NCI-H2081 treated with DMSO at 0.1 percent for 48 hours (cell line): ENCODE data around the gene IPO5.
"Not testable (repeated sequence)": the region's sequence is repeated elsewhere in the genome, so short reads cannot be mapped to it uniquely, and the experiment has no call there.

Source experiments
- DNase-seq: peaks from one replicate; lab custom pipeline; 2025; lab: John Stamatoyannopoulos, UW

The IPO5 gene

DNA sequence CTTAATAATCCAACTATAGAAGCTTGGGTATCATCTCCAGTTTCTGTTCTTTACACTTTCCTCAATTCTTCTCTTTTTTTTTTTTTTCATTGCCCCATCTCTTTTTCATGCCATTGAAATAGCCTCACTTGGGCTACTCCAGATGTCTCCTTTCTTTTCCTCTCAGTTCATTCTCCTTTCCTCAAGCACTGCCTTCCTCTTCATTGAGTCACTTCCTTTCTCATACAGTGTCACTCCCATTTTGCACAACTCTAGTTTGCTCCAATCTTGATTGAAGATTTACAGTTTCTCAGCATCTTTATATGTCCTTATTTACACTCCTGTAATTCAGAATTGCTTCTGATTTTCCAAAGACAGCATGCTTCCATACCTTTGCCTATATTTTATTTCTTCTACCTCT, 61.3 kb downstream of the IPO5 start:
- no peak for DNase-seq

DNA sequence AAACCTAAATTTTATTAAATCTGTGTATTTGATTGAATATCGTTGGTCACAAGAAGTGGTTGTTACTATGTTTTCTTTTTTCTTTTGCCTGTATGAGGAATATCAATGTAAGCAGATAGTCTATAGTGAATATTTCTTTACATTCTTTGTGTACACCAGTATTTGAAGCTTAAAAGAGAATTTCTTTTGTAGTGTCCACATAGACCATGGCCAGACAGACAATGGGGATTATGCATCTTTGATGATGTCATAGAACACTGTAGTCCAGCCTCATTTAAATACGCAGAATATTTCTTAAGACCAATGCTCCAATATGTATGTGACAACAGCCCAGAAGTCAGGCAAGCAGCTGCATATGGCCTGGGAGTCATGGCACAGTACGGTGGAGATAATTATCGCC, 64.8 kb downstream of the IPO5 start:
- no peak for DNase-seq

DNA sequence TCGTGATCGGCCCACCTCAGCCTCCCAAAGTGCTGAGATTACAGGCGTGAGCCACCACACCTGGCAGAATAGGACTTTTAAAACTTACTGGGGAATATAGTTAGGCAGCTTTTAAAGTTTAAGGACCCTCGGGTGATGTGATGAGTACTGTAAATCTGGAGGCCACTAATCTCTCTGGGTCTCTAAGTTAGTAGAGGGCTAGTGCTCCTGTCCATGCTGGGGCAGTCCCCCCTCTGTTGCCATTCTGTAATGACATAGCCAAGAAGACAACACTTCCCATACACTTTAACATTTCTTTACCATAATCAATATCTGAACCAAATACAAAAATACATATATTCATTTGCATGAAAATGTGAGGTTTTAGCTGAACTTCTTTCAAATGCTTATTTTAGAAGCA, 65.7 kb downstream of the IPO5 start:
- no peak for DNase-seq

GRCh38 chr13:98020271-98020670, 66.8 kb downstream of the IPO5 start:
- DNase-seq: no peak

DNA sequence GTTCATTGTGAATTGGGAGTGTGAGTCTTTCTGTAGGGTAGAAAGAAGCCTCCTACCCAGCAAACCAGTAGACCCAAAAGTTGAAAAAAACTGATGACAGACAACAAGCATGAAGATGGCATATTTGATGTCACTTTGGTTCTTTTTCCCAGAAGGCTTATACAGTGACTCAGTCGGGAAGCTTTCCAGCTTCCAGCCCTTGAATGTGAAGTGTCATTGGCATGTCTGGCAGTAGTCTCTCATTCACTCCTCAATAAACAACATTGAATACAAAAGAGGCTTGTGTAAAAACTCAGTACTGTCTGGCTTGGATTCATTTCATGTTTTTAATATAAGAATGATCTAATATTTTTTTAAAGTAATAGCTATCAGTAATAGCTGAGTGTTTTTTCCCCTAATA, 68.7 kb downstream of the IPO5 start:
- DNase-seq: no peak

DNA sequence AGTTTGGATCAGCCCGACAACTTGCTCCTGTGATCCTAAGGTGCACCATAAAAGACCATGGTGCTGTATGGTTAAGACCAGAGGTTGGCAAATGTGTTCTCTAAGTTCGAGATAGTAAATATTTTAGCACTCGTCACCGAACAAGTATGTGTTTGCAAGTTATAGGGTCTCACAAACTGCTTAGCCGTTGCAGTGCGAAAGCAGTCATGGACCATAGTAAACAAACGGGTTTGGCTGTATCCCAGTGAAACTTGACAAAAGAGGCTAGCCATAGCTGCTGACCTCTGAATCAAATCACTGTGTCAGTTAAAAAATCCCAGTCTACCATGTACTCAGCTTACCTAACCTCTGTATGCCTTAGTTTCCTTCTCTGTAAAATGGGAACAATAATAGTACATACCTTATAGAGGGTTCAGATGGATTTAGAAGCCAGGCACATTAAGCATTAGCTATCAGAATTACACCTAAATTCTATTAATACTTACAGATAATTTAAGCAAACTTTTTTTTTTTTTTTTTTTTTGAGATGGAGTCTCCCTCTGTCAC, 72.1 kb downstream of the IPO5 start:
- DNase-seq: no peak

DNA sequence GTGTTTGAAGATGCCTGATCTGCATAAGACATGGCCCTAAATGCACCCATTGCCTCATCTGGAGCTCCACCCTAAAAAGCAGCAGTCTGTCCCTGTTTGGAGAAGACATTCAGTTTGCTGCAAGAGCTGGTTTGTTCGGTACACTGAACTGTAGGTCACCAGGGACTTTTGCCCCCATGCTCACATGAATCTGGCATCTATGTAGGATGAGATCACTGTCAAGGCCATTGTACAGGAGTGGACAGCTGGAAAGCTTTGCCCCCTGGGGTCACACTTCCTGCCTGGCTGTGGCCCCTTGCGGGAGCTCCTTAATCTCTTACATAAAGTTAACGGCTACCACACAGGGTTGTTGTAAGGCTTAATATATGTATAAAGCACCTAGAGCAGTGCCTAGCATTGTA, 73.0 kb downstream of the IPO5 start:
- no peak for DNase-seq

DNA sequence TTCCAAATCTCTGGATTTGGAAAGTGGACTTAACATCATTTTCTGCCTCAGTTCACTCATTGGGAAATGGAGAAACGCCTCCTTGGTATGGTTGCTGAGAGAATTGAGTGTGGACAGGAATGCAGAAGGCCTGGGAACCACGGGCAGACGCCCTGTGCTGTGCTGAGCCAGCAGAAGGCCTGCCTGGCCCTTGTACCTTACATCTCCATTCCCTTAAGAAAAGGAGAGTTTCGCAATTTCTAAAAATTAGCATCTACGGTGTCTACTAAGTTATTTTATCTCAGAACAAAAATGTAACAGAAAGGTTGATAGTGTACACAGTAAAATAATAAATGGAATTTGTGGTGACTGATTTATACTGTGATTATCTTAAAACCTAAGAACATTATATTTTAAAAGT, 78.7 kb downstream of the IPO5 start:
- DNase-seq: no peak

DNA sequence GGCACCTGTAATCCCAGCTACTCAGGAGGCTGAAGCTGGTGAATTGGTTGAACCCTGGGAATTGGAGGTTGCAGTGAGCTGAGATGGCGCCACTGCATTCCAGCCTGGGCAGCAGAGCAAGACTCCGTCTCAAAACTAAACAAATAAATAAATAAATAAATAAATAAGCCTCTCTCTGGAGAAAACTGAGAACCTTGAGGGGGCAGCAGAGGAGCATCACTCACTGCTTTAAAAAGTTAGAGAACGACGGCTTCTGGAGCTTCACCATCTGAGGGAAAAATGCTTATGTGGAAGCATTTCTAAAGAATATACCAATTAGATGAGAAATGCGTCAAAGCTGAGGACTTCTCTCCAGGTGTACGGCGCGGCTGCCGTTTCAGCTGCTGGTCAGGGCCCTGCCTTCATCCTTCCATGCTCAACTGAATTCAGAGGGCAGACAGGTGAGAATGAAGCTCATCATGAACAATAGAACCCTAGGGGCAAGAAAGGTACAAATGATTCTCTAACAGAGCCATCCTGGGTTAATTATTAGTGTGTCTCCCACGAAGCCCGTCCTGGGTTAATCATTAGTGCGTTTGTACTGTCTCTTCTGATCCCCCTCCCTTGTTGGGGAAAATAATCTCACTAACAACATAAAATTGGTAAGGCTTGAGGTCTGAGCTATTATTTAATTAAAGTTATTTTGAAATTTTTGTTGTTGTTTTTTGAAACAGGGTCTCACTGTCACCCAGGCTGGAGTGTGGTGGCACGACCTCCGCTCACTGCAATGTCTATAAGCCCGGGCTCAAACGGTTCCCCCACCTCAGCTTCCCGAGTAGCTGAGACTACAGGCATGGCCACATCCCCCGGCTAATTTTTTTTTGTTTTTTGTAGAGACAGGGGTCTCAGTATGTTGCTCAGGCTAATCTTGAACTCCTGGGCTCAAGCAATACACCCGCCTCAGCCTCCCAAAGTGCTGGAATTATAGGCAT, 80.1 kb downstream of the IPO5 start:
- DNase-seq: no peak

- no peak for DNase-seq
These were observed 81.9 kb downstream of the IPO5 start for GRCh38 chr13:98035373-98035772.

DNA sequence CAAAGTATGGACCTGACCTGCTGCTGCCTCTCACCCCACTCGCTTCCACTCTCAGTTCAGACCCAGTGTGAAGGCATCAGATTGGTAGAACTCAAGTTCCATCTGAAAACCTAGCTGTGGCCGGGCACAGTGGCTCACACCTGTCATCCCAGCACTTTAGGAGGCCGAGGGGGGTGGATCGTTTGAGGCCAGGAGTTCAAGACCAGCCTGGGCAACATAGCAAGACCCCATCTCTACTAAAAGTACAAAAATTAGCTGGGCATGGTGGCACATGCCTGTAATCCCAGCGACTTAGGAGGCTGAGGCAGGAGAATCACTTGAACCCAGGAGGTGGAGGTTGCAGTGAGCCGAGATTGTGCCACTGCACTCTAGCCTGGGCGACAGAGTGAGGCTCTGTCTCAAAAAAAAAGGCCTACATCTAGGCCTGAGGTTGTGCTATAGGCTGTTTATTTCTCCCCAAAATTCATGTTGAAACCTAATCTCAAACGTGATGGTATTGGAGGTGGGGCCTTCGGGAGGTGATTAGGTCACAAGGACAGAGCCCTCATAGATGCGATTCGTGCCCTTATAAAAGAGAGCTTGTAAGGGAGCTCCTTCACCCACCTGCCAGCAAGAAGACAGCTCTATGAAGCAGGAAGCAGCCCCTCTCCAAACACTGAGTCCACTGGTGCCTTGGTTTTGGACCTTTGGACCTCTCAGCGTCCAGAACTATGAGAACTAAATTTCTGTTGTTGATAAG, 83.3 kb downstream of the IPO5 start:
- DNase-seq: not testable (repeated sequence)

- DNase-seq: no peak
These were observed 85.8 kb downstream of the IPO5 start for GRCh38 chr13:98039261-98039660.

- no peak for DNase-seq
These were observed 86.5 kb downstream of the IPO5 start for GRCh38 chr13:98039964-98040363.

- DNase-seq: no peak
These were observed 87.8 kb downstream of the IPO5 start for GRCh38 chr13:98041081-98041820.

DNA sequence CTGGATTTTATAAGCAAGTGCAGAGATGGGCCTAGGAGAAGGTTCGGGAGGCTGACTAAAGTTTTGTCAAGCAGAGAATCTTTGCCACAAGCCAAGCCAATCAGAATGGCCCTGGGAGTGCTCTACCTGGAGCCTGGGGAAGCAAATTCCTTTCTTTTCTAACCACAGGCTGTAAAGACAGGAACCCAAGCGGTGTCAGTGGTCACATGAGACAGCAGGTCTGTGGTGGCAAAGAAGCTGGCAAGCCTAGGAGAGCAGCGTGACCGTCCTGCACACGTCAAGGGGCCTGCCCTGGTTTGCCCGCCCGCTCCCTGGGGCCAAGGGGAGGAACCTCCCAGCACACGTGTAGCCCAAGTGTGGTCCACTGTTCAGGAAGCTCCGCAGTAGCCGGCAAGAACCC, 90.8 kb downstream of the IPO5 start:
- DNase-seq: no peak

DNA sequence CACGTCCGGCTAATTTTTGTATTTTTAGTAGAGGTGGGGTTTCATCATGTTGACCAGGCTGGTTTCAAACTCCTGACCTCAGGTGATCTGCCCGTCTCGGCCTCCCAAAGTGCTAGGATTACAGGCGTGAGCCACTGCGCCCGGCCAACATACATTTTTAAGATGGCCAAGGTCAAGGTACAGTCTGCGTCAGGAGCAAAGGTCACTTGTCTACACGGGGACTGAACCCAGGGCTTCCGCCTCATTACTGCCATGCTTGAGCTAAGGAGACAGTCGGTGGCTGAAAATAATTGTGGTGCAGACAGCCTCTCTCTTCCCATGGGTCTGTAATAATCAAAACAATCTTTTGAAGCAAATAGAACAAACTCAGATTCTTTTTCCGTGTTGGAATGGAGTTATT, 94.3 kb downstream of the IPO5 start:
- not testable (repeated sequence) for DNase-seq

DNA sequence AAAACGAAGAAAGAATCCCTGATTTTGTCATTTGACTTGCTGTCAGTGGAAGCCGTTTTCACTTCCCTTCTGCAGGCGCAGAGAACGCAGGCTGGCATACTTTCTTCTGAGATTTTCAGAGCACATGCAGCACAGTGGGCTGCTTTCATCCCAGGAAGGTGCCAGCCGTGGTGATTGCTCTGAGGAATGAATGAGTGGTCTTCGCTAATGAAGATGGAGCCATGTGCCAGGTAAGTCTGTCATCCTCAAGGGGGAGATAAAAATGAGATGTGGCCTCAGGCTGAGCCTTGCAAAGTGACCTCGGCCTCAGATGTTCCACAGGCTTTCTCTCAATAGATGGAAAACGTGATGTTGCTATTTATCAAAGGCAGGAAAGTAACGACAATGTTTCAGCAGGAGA, 94.8 kb downstream of the IPO5 start:
- no peak for DNase-seq

GRCh38 chr13:98050041-98050466, 96.6 kb downstream of the IPO5 start:
- DNase-seq: no peak

DNA sequence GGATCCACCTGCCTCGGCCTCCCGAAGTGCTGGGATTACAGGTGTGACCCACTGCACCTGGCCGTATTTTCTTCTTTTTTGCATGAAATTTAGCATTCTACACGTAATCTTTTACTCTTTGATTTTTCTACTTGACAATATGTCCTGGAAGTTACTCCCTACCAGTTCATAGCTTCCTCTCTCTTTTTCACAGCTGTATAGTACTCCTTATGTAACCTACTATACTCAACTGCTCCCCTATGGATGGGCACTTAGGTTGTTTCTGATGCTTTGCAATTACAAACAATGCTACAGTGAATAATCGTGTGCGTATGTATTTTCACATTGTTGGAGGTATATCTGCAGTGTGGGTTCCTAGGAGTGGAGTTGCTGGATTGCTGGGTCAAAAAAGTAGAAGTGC, 98.9 kb downstream of the IPO5 start:
- no peak for DNase-seq

DNA sequence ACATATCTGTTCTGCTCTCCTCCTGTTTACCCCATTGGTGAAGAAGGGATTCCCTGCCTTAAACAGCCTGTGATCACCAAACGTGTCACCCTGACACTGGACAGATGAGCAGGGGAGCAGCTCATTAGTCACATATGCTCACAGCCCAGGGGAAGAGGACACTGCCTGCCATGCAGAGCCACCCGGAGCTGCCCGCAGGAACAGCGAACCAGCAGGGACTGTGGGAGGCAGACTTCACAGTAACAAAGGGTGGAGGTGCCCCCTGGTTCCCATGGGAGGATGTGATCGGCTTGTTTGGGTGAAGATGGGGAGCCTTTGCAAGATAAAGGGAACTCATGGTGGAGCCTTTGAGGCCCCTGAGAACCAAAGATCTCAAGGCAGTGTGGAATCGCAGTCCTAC, 100.8 kb downstream of the IPO5 start:
- no peak for DNase-seq

DNA sequence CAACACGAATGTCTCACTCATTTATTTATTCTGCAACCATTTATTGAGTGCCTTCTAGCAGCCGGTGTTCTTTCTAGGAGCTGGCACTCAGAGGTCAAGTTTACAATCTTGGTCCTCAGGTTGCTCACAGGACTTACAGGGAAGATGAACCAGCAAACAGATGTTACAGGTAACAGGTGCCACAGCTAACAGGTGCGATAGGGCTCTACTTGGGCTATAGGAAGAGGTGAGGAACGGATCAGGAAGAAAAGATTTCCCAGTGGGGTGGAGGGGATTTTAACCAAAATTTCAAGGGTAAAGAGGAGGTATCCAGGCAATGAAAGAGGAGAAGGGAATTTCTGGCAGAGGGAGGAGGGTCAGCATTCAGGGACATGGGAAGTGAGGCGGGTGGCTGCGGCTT, 102.1 kb downstream of the IPO5 start:
- no peak for DNase-seq

DNA sequence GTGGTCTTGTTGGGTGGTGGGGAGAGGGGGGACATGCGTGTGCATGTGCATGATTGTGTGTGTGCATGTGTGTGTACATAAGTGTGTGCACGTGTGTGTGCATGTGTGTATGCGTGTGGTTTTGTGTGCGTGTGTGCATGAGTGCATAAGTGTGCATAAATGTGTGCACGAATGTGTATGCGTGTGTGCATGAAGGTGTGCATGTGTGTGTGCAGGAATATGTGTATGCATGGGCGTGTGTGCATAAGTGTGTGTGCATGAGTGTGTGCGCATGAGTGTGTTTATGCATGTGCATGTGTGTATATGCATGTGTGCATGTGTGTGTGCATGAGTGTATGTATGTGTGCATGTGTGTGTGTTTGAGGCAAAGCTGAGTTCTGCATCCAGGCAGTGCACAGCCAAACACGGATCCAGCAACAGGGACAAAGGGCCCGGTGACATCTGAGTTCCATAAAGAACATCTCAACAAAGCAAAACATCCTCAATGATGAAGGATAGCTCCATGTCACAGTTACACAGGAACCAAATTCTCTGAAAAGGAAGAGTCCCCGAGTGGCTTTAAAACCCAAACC, 103.5 kb downstream of the IPO5 start:
- DNase-seq: no peak
